ENCODE data around the gene SYT17.

The SYT17 gene

DNA sequence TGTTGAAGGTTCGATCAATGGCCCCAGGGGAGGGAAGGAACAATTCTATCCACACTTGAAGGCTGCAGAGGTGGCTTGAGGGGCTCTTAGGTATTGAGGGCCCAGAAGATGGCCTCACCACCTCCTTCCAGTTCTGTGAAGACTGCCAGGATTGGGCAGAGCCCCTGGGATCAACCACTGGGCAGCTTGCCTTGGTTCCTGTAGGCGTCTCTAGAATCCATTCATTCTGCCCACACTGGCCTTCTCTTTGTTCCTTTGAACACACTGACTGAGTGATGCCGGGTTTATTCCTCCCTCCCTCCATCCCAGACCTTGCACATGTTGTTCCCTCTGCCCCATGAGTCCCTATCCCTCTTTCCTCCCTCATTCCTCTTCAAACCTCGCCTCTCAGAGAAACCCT is 50.5 kb downstream of the SYT17 start:
- Mint-ChIP-seq H3K27ac (ENCODE audit: low read depth) (no peak overlapping the region), H3K4me3 (no peak overlapping the region), H3K36me3 (ENCODE audit: insufficient read depth) (no peaks in the 10 kb centered on the region), H3K27me3 (peaks cover 26% of the 10 kb centered on the region), H3K9me3 (peaks cover 11% of the 10 kb centered on the region), H3K4me1 (no peaks in the 10 kb centered on the region)
- ATAC-seq (replicated peaks; ENCODE audit: extremely low read depth, poor library complexity, severe bottlenecking) (no peak), DNase-seq (ENCODE audit: low spot score in 2 of 2) (no peak)

- H3K4me3 Mint-ChIP-seq: no peak overlapping the region
- peaks cover 26% of the 10 kb centered on the region for H3K27me3 Mint-ChIP-seq
- DNase-seq (ENCODE audit: low spot score in 2 of 2) (no peak), ATAC-seq (replicated peaks; ENCODE audit: extremely low read depth, poor library complexity, severe bottlenecking) (no peak)
- H3K36me3 Mint-ChIP-seq (ENCODE audit: insufficient read depth): no peaks in the 10 kb centered on the region
- H3K4me1 Mint-ChIP-seq: no peaks in the 10 kb centered on the region
- peaks cover 17% of the 10 kb centered on the region for H3K9me3 Mint-ChIP-seq
- H3K27ac Mint-ChIP-seq (ENCODE audit: low read depth): no peak overlapping the region
Measured at GRCh38 chr16:19219836-19220235, 51.8 kb downstream of the SYT17 start.

DNA sequence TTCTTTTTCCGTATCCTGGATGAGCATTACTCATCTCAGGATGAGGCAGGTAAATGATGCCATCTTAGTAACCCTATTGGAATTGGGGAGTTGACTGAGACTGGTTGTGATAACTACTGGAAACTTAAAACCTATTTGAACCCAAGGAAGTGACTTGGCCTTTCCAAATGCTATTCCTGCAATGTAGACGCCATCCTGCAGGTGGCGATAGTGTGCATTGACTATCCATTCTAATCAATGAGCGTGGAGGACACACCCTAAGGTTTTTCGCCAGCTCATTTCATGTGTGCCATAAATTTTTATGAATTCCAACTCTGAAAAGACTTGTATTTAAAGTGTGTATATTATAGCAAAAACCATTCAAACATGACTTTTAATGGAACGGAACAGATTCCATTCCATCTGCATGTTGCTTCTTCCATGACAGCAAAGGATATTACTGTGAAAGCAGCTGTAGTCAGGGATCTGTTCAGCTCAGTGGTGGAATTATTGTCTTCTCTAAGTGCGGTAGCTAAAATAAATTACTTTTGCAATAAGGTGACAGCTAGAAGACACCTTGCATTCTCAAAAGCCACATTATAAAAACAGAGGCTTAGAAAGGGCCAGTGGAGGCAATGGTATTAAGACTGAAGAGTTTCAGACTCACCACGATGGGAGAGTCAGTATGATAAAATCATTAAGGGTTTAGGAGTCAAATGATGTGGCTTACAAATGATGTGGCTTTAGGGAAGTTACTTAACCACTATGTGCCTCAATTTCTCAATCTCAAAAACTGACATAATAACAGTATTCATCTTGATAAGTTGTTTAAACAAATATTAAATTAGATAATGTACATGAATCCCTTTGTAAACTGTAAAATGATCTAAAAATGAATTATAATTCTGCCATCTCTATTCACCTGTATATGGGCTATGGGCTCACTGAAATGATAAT is 55.5 kb downstream of the SYT17 start:
- DNase-seq (ENCODE audit: low spot score in 2 of 2) (no peak), ATAC-seq (replicated peaks; ENCODE audit: extremely low read depth, poor library complexity, severe bottlenecking) (no peak)

DNA sequence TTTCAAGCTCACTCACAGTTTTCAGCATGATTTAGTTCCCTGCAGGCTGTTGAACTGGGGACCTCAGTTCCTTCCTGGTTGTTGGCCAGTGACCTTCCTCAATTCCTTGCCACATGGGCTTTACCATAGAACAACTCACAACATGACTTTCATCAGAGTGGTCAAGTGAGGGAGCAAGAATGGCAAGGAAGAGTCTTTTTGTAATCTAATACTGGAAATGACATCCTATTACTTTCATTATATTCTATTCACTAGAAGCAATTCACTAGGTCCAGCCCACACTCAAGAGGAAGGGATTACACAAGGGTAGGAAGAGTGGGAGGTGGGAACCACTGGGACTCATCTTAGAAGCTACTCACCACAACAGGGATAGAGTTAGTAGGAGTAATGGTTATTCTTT is 57.6 kb downstream of the SYT17 start:
- Mint-ChIP-seq H3K36me3 (ENCODE audit: insufficient read depth) (no peaks in the 10 kb centered on the region), H3K4me1 (no peaks in the 10 kb centered on the region), H3K9me3 (peaks cover 6% of the 10 kb centered on the region), H3K27me3 (peaks cover 37% of the 10 kb centered on the region), H3K27ac (ENCODE audit: low read depth) (no peak overlapping the region), H3K4me3 (no peak overlapping the region)
- no peak for ATAC-seq (replicated peaks; ENCODE audit: extremely low read depth, poor library complexity, severe bottlenecking)
- no peak for DNase-seq (ENCODE audit: low spot score in 2 of 2)

More for the DNA sequence above, 55.5 kb downstream of the SYT17 start:
- H3K9me3 Mint-ChIP-seq: peaks cover 6% of the 10 kb centered on the region
- no peak overlapping the region for H3K4me3 Mint-ChIP-seq
- H3K36me3 Mint-ChIP-seq (ENCODE audit: insufficient read depth): no peaks in the 10 kb centered on the region
- H3K27ac Mint-ChIP-seq (ENCODE audit: low read depth): no peak overlapping the region
- no peaks in the 10 kb centered on the region for H3K4me1 Mint-ChIP-seq
- peaks cover 36% of the 10 kb centered on the region for H3K27me3 Mint-ChIP-seq

- Mint-ChIP-seq H3K4me3 (no peak overlapping the region), H3K4me1 (no peaks in the 10 kb centered on the region), H3K9me3 (peaks cover 6% of the 10 kb centered on the region), H3K36me3 (ENCODE audit: insufficient read depth) (no peaks in the 10 kb centered on the region), H3K27me3 (peaks cover 23% of the 10 kb centered on the region), H3K27ac (ENCODE audit: low read depth) (no peak overlapping the region)
- ATAC-seq (replicated peaks; ENCODE audit: extremely low read depth, poor library complexity, severe bottlenecking) (no peak), DNase-seq (ENCODE audit: low spot score in 2 of 2) (no peak)
Measured at GRCh38 chr16:19227643-19228042, 59.6 kb downstream of the SYT17 start.

- H3K4me1 Mint-ChIP-seq: no peaks in the 10 kb centered on the region
- H3K36me3 Mint-ChIP-seq (ENCODE audit: insufficient read depth): no peaks in the 10 kb centered on the region
- no peak overlapping the region for H3K27ac Mint-ChIP-seq (ENCODE audit: low read depth)
- H3K4me3 Mint-ChIP-seq: no peak overlapping the region
- no peak for DNase-seq (ENCODE audit: low spot score in 2 of 2)
- peaks cover 6% of the 10 kb centered on the region for H3K9me3 Mint-ChIP-seq
- peaks cover 23% of the 10 kb centered on the region for H3K27me3 Mint-ChIP-seq
- ATAC-seq (replicated peaks; ENCODE audit: extremely low read depth, poor library complexity, severe bottlenecking): no peak
Measured at GRCh38 chr16:19228052-19228451, 60.0 kb downstream of the SYT17 start.

DNA sequence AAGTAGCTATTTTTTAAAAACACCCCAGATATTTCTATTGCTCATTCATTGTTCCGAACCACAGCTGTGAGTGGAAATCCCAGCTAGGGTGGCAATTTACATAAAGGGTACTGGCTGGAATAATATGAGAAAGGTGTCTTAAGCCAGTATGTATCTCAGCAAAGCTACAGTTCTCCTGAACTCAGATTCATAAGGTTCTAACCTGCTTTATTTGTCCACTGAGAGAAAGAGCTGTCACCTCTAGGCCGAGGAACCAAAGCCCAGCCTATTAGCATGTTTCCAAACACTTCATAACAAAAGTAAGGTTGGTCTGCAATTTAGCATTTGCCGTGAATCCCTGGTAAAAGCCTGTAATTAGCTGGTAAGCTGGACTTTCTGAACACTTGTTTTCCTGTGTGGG is 60.5 kb downstream of the SYT17 start:
- Mint-ChIP-seq H3K27me3 (peaks cover 23% of the 10 kb centered on the region), H3K4me3 (no peak overlapping the region), H3K27ac (ENCODE audit: low read depth) (no peak overlapping the region), H3K36me3 (ENCODE audit: insufficient read depth) (no peaks in the 10 kb centered on the region), H3K4me1 (no peaks in the 10 kb centered on the region), H3K9me3 (peaks cover 6% of the 10 kb centered on the region)
- DNase-seq (ENCODE audit: low spot score in 2 of 2) (no peak), ATAC-seq (replicated peaks; ENCODE audit: extremely low read depth, poor library complexity, severe bottlenecking) (no peak)

DNA sequence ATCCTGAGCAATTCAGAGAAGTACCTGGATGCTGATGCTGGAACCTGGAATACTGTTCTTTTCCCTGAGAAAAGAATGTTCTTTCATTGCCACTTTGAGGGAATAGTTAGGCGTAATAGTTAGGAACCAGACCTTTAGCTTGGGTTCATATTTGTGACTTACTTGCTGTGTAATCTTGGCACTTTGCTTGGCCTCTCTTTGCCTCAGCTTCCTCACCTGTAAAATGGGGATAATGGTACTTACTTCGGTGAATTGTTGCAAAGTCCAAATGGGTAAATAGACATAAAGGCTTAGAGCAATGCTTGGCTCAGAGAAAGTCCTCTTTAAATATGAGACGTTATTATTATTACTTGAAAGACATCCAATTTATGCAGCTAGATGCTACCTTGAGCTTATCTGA is 62.5 kb downstream of the SYT17 start:
- Mint-ChIP-seq H3K36me3 (ENCODE audit: insufficient read depth) (no peaks in the 10 kb centered on the region), H3K27ac (ENCODE audit: low read depth) (no peak overlapping the region), H3K9me3 (peaks cover 3% of the 10 kb centered on the region), H3K4me1 (no peaks in the 10 kb centered on the region), H3K4me3 (no peak overlapping the region), H3K27me3 (peaks cover 23% of the 10 kb centered on the region)
- ATAC-seq (replicated peaks; ENCODE audit: extremely low read depth, poor library complexity, severe bottlenecking) (no peak), DNase-seq (ENCODE audit: low spot score in 2 of 2) (no peak)

GRCh38 chr16:19231881-19232280 is 63.8 kb downstream of the SYT17 start:
- DNase-seq (ENCODE audit: low spot score in 2 of 2): no peak
- H3K4me1 Mint-ChIP-seq: no peaks in the 10 kb centered on the region
- ATAC-seq (replicated peaks; ENCODE audit: extremely low read depth, poor library complexity, severe bottlenecking): no peak
- H3K4me3 Mint-ChIP-seq: no peak overlapping the region
- peaks cover 23% of the 10 kb centered on the region for H3K27me3 Mint-ChIP-seq
- H3K9me3 Mint-ChIP-seq: peaks cover 6% of the 10 kb centered on the region
- no peaks in the 10 kb centered on the region for H3K36me3 Mint-ChIP-seq (ENCODE audit: insufficient read depth)
- H3K27ac Mint-ChIP-seq (ENCODE audit: low read depth): no peak overlapping the region

- no peak overlapping the region for H3K27ac Mint-ChIP-seq (ENCODE audit: low read depth)
- H3K4me3 Mint-ChIP-seq: no peak overlapping the region
- peaks cover 6% of the 10 kb centered on the region for H3K9me3 Mint-ChIP-seq
- no peaks in the 10 kb centered on the region for H3K36me3 Mint-ChIP-seq (ENCODE audit: insufficient read depth)
- no peaks in the 10 kb centered on the region for H3K4me1 Mint-ChIP-seq
- DNase-seq (ENCODE audit: low spot score in 2 of 2) (no peak), ATAC-seq (replicated peaks; ENCODE audit: extremely low read depth, poor library complexity, severe bottlenecking) (no peak)
- H3K27me3 Mint-ChIP-seq: peaks cover 13% of the 10 kb centered on the region
Measured at GRCh38 chr16:19232988-19233387, 64.9 kb downstream of the SYT17 start.

- no peaks in the 10 kb centered on the region for H3K36me3 Mint-ChIP-seq (ENCODE audit: insufficient read depth)
- H3K9me3 Mint-ChIP-seq: peaks cover 6% of the 10 kb centered on the region
- no peaks in the 10 kb centered on the region for H3K4me1 Mint-ChIP-seq
- DNase-seq (ENCODE audit: low spot score in 2 of 2) (no peak), ATAC-seq (replicated peaks; ENCODE audit: extremely low read depth, poor library complexity, severe bottlenecking) (no peak)
- no peak overlapping the region for H3K27ac Mint-ChIP-seq (ENCODE audit: low read depth)
- no peaks in the 10 kb centered on the region for H3K27me3 Mint-ChIP-seq
- no peak overlapping the region for H3K4me3 Mint-ChIP-seq
Measured at GRCh38 chr16:19235478-19235877, 67.4 kb downstream of the SYT17 start.

DNA sequence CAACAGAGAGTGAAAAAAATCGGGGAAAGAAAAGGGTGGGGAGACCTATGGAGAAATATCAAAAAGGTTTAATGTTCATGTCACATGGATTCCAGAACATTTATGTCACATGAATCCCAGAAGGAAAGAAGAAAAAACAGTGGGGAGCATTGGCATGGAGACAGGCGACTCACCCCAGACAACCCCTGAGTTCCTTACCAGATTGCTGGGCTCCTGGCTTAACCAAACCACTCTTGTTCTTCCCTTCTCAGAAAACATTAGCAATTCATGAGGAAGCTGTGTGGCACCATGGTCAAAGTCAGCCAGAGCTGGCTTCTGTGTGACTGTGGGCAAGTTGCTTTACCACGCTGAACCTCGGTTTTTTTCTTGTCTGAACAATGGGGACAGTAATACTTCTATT is 67.8 kb downstream of the SYT17 start:
- no peaks in the 10 kb centered on the region for H3K36me3 Mint-ChIP-seq (ENCODE audit: insufficient read depth)
- H3K9me3 Mint-ChIP-seq: peaks cover 6% of the 10 kb centered on the region
- H3K4me1 Mint-ChIP-seq: no peaks in the 10 kb centered on the region
- ATAC-seq (replicated peaks; ENCODE audit: extremely low read depth, poor library complexity, severe bottlenecking): no peak
- DNase-seq (ENCODE audit: low spot score in 2 of 2): no peak
- H3K4me3 Mint-ChIP-seq: no peak overlapping the region
- H3K27ac Mint-ChIP-seq (ENCODE audit: low read depth): no peak overlapping the region
- no peaks in the 10 kb centered on the region for H3K27me3 Mint-ChIP-seq

- peaks cover 6% of the 10 kb centered on the region for H3K9me3 Mint-ChIP-seq
- DNase-seq (ENCODE audit: low spot score in 2 of 2) (no peak), ATAC-seq (replicated peaks; ENCODE audit: extremely low read depth, poor library complexity, severe bottlenecking) (no peak)
- H3K4me1 Mint-ChIP-seq: no peaks in the 10 kb centered on the region
- H3K27me3 Mint-ChIP-seq: peaks cover 2% of the 10 kb centered on the region
- no peak overlapping the region for H3K4me3 Mint-ChIP-seq
- H3K27ac Mint-ChIP-seq (ENCODE audit: low read depth): no peak overlapping the region
- no peaks in the 10 kb centered on the region for H3K36me3 Mint-ChIP-seq (ENCODE audit: insufficient read depth)
Measured at GRCh38 chr16:19236561-19237209, 68.6 kb downstream of the SYT17 start.

All from central memory CD8-positive, alpha-beta T cell (primary cell).